ENCODE data around the gene PPARD. TPM values are rescaled to one million over a fixed set of nuclear protein-coding genes. Genes with fewer than 3 reads are reported as not detected.

PPARD gene
- total RNA-seq, 1 experiment from 2014 or later, result 24.7 TPM

GRCh38 chr6:35319346-35320030 is 22.9 kb upstream of the PPARD start:
- H3K79me2 ChIP-seq (ENCODE audit: low read depth), result no peaks in the 10 kb centered on the region
- CTCF ChIA-PET, result interaction anchor here (0.6 kb wide), 1 partner anchor 1100 kb away, joined by 3 read pairs; no protein-coding TSS in a partner anchor
- H3K4me1 ChIP-seq (replicated peaks; ENCODE audit: insufficient read depth), result no peaks in the 10 kb centered on the region
- H2AFZ ChIP-seq, result no peak overlapping the region
- no peaks in the 10 kb centered on the region for H3K9me2 ChIP-seq (ENCODE audit: insufficient read depth)
- H3K9me3 ChIP-seq (ENCODE audit: insufficient read depth, low read depth), result no peaks in the 10 kb centered on the region
- H3F3A ChIP-seq (ENCODE audit: insufficient read depth, low read depth), result no peaks in the 10 kb centered on the region
- POLR2A ChIA-PET (ENCODE audit: unreplicated experiment), result interaction anchor here (0.7 kb wide), 1 partner anchor 308 kb away, joined by 5 read pairs; no protein-coding TSS in a partner anchor
- no peaks in the 10 kb centered on the region for H3K27me3 ChIP-seq (ENCODE audit: insufficient read depth, low read depth)
- no peak overlapping the region for H3K4me3 ChIP-seq
- no peak overlapping the region for H3K27ac ChIP-seq
- no peaks in the 10 kb centered on the region for H4K20me1 ChIP-seq (ENCODE audit: insufficient read depth)
- DNase-seq, result no peak
- no TSS peak for BruUV-seq (replicated peaks)
- no peaks in the 10 kb centered on the region for H3K36me3 ChIP-seq (ENCODE audit: low read depth)
- H3K4me2 ChIP-seq, result no peak overlapping the region
- TF ChIP-seq, protein P1, sequence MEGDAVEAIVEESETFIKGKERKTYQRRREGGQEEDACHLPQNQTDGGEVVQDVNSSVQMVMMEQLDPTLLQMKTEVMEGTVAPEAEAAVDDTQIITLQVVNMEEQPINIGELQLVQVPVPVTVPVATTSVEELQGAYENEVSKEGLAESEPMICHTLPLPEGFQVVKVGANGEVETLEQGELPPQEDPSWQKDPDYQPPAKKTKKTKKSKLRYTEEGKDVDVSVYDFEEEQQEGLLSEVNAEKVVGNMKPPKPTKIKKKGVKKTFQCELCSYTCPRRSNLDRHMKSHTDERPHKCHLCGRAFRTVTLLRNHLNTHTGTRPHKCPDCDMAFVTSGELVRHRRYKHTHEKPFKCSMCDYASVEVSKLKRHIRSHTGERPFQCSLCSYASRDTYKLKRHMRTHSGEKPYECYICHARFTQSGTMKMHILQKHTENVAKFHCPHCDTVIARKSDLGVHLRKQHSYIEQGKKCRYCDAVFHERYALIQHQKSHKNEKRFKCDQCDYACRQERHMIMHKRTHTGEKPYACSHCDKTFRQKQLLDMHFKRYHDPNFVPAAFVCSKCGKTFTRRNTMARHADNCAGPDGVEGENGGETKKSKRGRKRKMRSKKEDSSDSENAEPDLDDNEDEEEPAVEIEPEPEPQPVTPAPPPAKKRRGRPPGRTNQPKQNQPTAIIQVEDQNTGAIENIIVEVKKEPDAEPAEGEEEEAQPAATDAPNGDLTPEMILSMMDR (conservative IDR thresholded peaks at IDR 0.05), result no peak
- no peak for TF ChIP-seq EZH2 (IDR thresholded peaks at IDR 0.05; ENCODE audit: low read depth)
- intact Hi-C loops (cut with micrococcal nuclease; ENCODE audit: unreplicated experiment), result no loop called here

GRCh38 chr6:35320031-35320410 is 22.3 kb upstream of the PPARD start:
- Histone ChIP-seq H3K27ac (no peak overlapping the region), H3K4me2 (no peak overlapping the region), H4K20me1 (ENCODE audit: insufficient read depth) (no peaks in the 10 kb centered on the region), H3F3A (ENCODE audit: insufficient read depth, low read depth) (no peaks in the 10 kb centered on the region), H3K36me3 (ENCODE audit: low read depth) (no peaks in the 10 kb centered on the region), H3K27me3 (ENCODE audit: insufficient read depth, low read depth) (no peaks in the 10 kb centered on the region), H3K4me3 (no peak overlapping the region), H2AFZ (no peak overlapping the region), H3K9me3 (ENCODE audit: insufficient read depth, low read depth) (no peaks in the 10 kb centered on the region), H3K4me1 (replicated peaks; ENCODE audit: insufficient read depth) (no peaks in the 10 kb centered on the region), H3K79me2 (ENCODE audit: low read depth) (no peaks in the 10 kb centered on the region), H3K9me2 (ENCODE audit: insufficient read depth) (no peaks in the 10 kb centered on the region)
- TF ChIP-seq EZH2 (IDR thresholded peaks at IDR 0.05; ENCODE audit: low read depth), result no peak
- TF ChIP-seq, protein P1 (conservative IDR thresholded peaks at IDR 0.05), result no peak
- no peak for DNase-seq
- intact Hi-C loops (cut with micrococcal nuclease; ENCODE audit: unreplicated experiment), result no loop called here
- no TSS peak for BruUV-seq (replicated peaks)
- CTCF ChIA-PET, result interaction anchor here (0.6 kb wide), 1 partner anchor 1099 kb away, joined by 3 read pairs; no protein-coding TSS in a partner anchor
- POLR2A ChIA-PET (ENCODE audit: unreplicated experiment), result no interaction called here

DNA sequence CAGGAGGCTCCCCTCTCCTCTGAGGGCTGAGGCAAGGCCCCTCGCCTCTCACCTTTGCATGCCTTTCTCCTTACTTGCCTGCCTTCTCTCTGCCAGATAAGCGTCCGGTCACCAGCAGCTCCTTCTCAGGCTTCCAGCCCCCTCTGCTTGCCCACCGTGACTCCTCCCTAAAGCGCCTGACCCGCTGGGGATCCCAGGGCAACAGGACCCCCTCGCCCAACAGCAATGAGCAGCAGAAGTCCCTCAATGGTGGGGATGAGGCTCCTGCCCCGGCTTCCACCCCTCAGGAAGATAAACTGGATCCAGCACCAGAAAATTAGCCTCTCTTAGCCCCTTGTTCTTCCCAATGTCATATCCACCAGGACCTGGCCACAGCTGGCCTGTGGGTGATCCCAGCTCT is 21.3 kb upstream of the PPARD start:
- no peak for DNase-seq
- no peaks in the 10 kb centered on the region for H3K36me3 ChIP-seq (ENCODE audit: low read depth)
- ChIA-PET POLR2A (ENCODE audit: unreplicated experiment) (no interaction called here), CTCF (no interaction called here)
- H4K20me1 ChIP-seq (ENCODE audit: insufficient read depth), result no peaks in the 10 kb centered on the region
- BruUV-seq (replicated peaks), result no TSS peak
- no peaks in the 10 kb centered on the region for H3K4me1 ChIP-seq (replicated peaks; ENCODE audit: insufficient read depth)
- no peak overlapping the region for H2AFZ ChIP-seq
- no peak overlapping the region for H3K27ac ChIP-seq
- no peaks in the 10 kb centered on the region for H3K79me2 ChIP-seq (ENCODE audit: low read depth)
- intact Hi-C loops (cut with micrococcal nuclease; ENCODE audit: unreplicated experiment), result no loop called here
- no peaks in the 10 kb centered on the region for H3F3A ChIP-seq (ENCODE audit: insufficient read depth, low read depth)
- H3K4me3 ChIP-seq, result no peak overlapping the region
- H3K9me3 ChIP-seq (ENCODE audit: insufficient read depth, low read depth), result no peaks in the 10 kb centered on the region
- no peak overlapping the region for H3K4me2 ChIP-seq
- no peaks in the 10 kb centered on the region for H3K27me3 ChIP-seq (ENCODE audit: insufficient read depth, low read depth)
- H3K9me2 ChIP-seq (ENCODE audit: insufficient read depth), result no peaks in the 10 kb centered on the region
- TF ChIP-seq, protein P1 (conservative IDR thresholded peaks at IDR 0.05), result no peak
- TF ChIP-seq EZH2 (IDR thresholded peaks at IDR 0.05; ENCODE audit: low read depth), result no peak

Data from PC-9 (cell line).